GM12878 (cell line): ENCODE measurements around the gene TAB2. TPM values are rescaled to one million over a fixed set of nuclear protein-coding genes. Genes with fewer than 3 reads are reported as not detected.

ENCODE experiments used
- ATAC-seq: fragments of 200-7000 bp; cut with Tn5 transposase; 3 replicates; pipeline ENCODE4 v1.9.1; 2020; ENCODE audit warnings: mild to moderate bottlenecking, moderate library complexity
- BruUV-seq: library from RNA; stranded (reverse); fragments of 400-500 nt; replicated peaks from 2 replicates; lab custom pipeline; 2021; lab: Mats Ljungman, UMichigan
- CTCF ChIA-PET: fragments of 300-600 bp; sonication (Branson Sonifier 250); formaldehyde crosslinking; extraction: SDS; loops from one replicate; lab custom pipeline; 2021; ENCODE audit warnings: inconsistent platforms; lab: Yijun Ruan, JAX
- POLR2A ChIA-PET: fragments of 350-600 bp; formaldehyde crosslinking; extraction: SDS; loops from one replicate; lab custom pipeline; 2021; ENCODE audit warnings: inconsistent platforms; lab: Charles Lee
- RAD21 ChIA-PET: fragments of 300-600 bp; sonication (Branson Sonifier 250); formaldehyde crosslinking; loops from one replicate; lab custom pipeline; 2023; ENCODE audit warnings: antibody characterized with exemption; ENCODE audit not compliant: unreplicated experiment; lab: Charles Lee
- SMC1A ChIA-PET: fragments of 300-600 bp; sonication (Branson Sonifier 250); formaldehyde crosslinking; loops from one replicate; lab custom pipeline; 2023; ENCODE audit not compliant: unreplicated experiment, uncharacterized antibody; lab: Charles Lee
- DNase-seq: peaks from one replicate; pipeline ENCODE4 v3.0.0-alpha.2; 2011; ENCODE audit warnings: low read depth, low spot score
- FAIRE-seq: peaks from 3 replicates; lab custom pipeline; 2011; peaks lifted over from hg19 to GRCh38; lab: Jason Lieb, UNC
- H2AFZ ChIP-seq: 2 replicates; pipeline ENCODE4 v1.6.0; 2011; ENCODE audit warnings: low read depth, low read length, control low read depth; ENCODE audit not compliant: control insufficient read depth
- H3K27ac ChIP-seq: 2 replicates; pipeline ENCODE4 v1.5.1; 2011; ENCODE audit warnings: control low read depth; ENCODE audit not compliant: control insufficient read depth, insufficient read depth
- H3K27me3 ChIP-seq, 2 experiments: replicated peaks in 1 of 2; 2 replicates each; pipeline versions ENCODE4 v1.6.0 to v1.6.1; 2011; ENCODE audit warnings: low read length in 1 of 2; ENCODE audit not compliant: control insufficient read depth in 2 of 2, insufficient read depth in 2 of 2
- H3K36me3 ChIP-seq, 2 experiments: 2 replicates each; pipeline ENCODE4 v1.5.1; 2011; ENCODE audit warnings: low read length in 1 of 2; ENCODE audit not compliant: control insufficient read depth in 2 of 2, insufficient read depth in 2 of 2
- H3K4me1 ChIP-seq: 2 replicates; pipeline ENCODE4 v1.6.1; 2011; ENCODE audit warnings: mild to moderate bottlenecking, low read length, moderate library complexity, mixed read lengths; ENCODE audit not compliant: control insufficient read depth, insufficient read depth
- H3K4me2 ChIP-seq: 2 replicates; pipeline ENCODE4 v1.6.0; 2011; ENCODE audit warnings: control low read depth; ENCODE audit not compliant: control insufficient read depth, insufficient read depth
- H3K4me3 ChIP-seq: fragments of 200-600 bp; sonication (generic); 2 replicates; pipeline ENCODE4 v1.5.1; 2016
- H3K79me2 ChIP-seq: 2 replicates; pipeline ENCODE4 v1.6.0; 2011; ENCODE audit warnings: low read length; ENCODE audit not compliant: control insufficient read depth, insufficient read depth
- H3K9ac ChIP-seq: 2 replicates; pipeline ENCODE4 v1.8.0; 2011; ENCODE audit warnings: low read length, control low read depth, mixed read lengths; ENCODE audit not compliant: control insufficient read depth, insufficient read depth
- H3K9me3 ChIP-seq: replicated peaks from 3 replicates; pipeline ENCODE4 v1.5.1; 2011; ENCODE audit warnings: mild to moderate bottlenecking, low read length; ENCODE audit not compliant: control insufficient read depth, insufficient read depth
- H4K20me1 ChIP-seq: 2 replicates; pipeline ENCODE4 v1.6.0; 2011; ENCODE audit not compliant: control insufficient read depth, insufficient read depth
- ASH2L ChIP-seq: fragments of 300-600, 200-600 bp; sonication (generic); IDR thresholded peaks from 2 replicates; pipeline ENCODE4 v1.6.1; 2017; ENCODE audit warnings: low read depth, mild to moderate bottlenecking, borderline replicate concordance
- CREM ChIP-seq: IDR thresholded peaks from 2 replicates; pipeline ENCODE4 v1.6.1; 2014; ENCODE audit warnings: antibody characterized with exemption, low read depth
- E4F1 ChIP-seq: fragments of 450-650 bp; IDR thresholded peaks from 2 replicates; pipeline ENCODE4 v1.6.1; 2018; ENCODE audit warnings: borderline replicate concordance, mild to moderate bottlenecking; ENCODE audit not compliant: partially characterized antibody
- ESRRA ChIP-seq: IDR thresholded peaks from 2 replicates; pipeline ENCODE4 v1.6.1; 2012; ENCODE audit warnings: mild to moderate bottlenecking, low read length, improper control_type of control experiment
- WGBS: methylation state at CpG from one replicate; pipeline ENCODE4 v1.1.6; 2016; ENCODE audit warnings: low lambda C conversion rate; ENCODE audit not compliant: insufficient replicate concordance, insufficient coverage; ENCODE audit errors: missing lambda C conversion rate; 5-methylcytosine and 5-hydroxymethylcytosine counted together
- in situ Hi-C: fragments of 300-500 bp; cut with MboI; formaldehyde crosslinking; loops from 9 replicates; pipeline ENCODE4 v1.14.3; 2018; ENCODE audit warnings: mixed read lengths
- intact Hi-C: fragments of 100-400 bp; cut with micrococcal nuclease; formaldehyde crosslinking; loops from one replicate; pipeline ENCODE4 v1.14.2; 2022; ENCODE audit not compliant: unreplicated experiment
- polyA plus RNA-seq, 11 experiments: library from polyadenylated mRNA; depleted of rRNA in 4 of 11; unstranded in 6 of 11; stranded (reverse) in 5 of 11; fragments of >200 nt; fragmentation: Nextera tagmentation in 4 of 11; fragmentation: Illumina TruSeq in 1 of 11; extraction: Ambion mirVana in 4 of 11; extraction: Trizol in 1 of 11; gene quantifications; 1 replicate in 1 of 11; 2 replicates in 10 of 11; pipeline versions ENCODE4 v1.2.1 to v1.2.3, GENCODE V29; 2011 to 2016; ENCODE audit warnings: inconsistent platforms in 2 of 11, missing spikeins in 2 of 11, low read depth in 1 of 11
- total RNA-seq, 4 experiments: library from RNA; depleted of rRNA in 3 of 4; stranded (reverse); fragments of >200 nt in 3 of 4; fragmentation: Illumina TruSeq in 1 of 4; extraction: Trizol in 1 of 4; gene quantifications; 2 replicates each; pipeline versions ENCODE4 v1.2.1 to v1.2.3, GENCODE V29; 2013 to 2021

The TAB2 gene
- total and polyA plus RNA-seq, 10 of the 15 experiments (the other 5 are each of a cell fraction or from before 2014, with no cell fraction given), result 8.9 to 66.3 (median 23.0) TPM

- RAD21 ChIA-PET, result no interaction called here
- 98% methylated on average over 3 of the region's 3 CpGs for WGBS
- no peak overlapping the region for H3K4me2 ChIP-seq
- intact Hi-C loops, result no loop called here
- H3K4me3 ChIP-seq, result no peak overlapping the region
- no peak overlapping the region for H2AFZ ChIP-seq
- no peak overlapping the region for H3K27ac ChIP-seq
- ATAC-seq, result no peak
- no TSS peak for BruUV-seq
- in situ Hi-C loops, result no loop called here
- no peaks in the 10 kb centered on the region for H3K9me3 ChIP-seq
- H3K9ac ChIP-seq, result no peak overlapping the region
- SMC1A ChIA-PET, result no interaction called here
- no peak for FAIRE-seq
- no peaks in the 10 kb centered on the region for H3K79me2 ChIP-seq
- peaks cover 4 to 27% of the 10 kb centered on the region in 2 experiments for H3K36me3 ChIP-seq
- POLR2A ChIA-PET, result no interaction called here
- H3K4me1 ChIP-seq, result no peaks in the 10 kb centered on the region
- no peaks in the 10 kb centered on the region; the same call in 1 of the 2 replicates for H4K20me1 ChIP-seq
- TF ChIP-seq E4F1 (no peak), CREM (no peak), ESRRA (no peak), ASH2L (no peak)
- no peaks in the 10 kb centered on the region for H3K27me3 ChIP-seq
- CTCF ChIA-PET, result no interaction called here
- DNase-seq, result no peak
Observed at GRCh38 chr6:149403534-149403933, 86.0 kb downstream of the TAB2 start.
